ENCODE results near the gene DNAJC28.
"Not testable (repeated sequence)": the region's sequence is repeated elsewhere in the genome, so short reads cannot be mapped to it uniquely, and the experiment has no call there.

DNAJC28 gene, protein sequence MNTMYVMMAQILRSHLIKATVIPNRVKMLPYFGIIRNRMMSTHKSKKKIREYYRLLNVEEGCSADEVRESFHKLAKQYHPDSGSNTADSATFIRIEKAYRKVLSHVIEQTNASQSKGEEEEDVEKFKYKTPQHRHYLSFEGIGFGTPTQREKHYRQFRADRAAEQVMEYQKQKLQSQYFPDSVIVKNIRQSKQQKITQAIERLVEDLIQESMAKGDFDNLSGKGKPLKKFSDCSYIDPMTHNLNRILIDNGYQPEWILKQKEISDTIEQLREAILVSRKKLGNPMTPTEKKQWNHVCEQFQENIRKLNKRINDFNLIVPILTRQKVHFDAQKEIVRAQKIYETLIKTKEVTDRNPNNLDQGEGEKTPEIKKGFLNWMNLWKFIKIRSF

GRCh38 chr21:33491373-33492102 is at the start of gene DNAJC28:
DNAJC28 (minus strand) TSS chr21:33491716; CDS start chr21:33489393, 2,323 bp downstream.
- DNase-seq (ENCODE audit: low read depth in 2 of 3, low spot score in 1 of 3) = peak; percentile 85 to 92 (median 90)

DNA sequence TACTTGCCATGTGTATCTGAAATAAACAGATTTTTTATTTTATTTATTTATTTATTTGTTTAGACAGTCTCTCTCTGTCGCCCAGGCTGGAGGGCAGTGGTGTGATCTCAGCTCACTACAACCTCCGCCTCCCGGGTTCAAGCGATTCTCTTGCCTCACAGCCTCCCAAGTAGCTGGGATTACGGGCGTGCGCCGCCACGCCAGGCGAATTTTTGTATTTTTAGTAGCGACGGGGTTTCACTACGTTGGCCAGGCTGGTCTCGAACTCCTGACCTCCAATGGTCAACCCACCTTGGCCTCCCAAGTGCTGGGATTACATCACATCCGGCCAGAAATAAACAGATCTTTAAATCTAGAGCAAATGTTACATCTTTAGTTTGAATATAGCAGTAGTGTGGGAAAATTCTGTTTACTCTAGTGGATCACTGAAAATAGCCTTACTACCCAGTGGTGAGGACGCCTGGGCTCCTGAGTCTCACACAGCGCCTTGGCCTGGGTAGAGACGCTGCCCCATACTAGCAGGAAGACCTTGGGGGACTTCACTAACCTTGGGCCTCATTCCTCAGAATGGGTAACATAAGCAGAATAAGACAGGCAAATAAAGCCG is 49.7 kb upstream of the DNAJC28 start:
- DNase-seq (ENCODE audit: low read depth in 2 of 3, low spot score in 1 of 3) = peak in 1 of 3 donors; percentile 15

DNA sequence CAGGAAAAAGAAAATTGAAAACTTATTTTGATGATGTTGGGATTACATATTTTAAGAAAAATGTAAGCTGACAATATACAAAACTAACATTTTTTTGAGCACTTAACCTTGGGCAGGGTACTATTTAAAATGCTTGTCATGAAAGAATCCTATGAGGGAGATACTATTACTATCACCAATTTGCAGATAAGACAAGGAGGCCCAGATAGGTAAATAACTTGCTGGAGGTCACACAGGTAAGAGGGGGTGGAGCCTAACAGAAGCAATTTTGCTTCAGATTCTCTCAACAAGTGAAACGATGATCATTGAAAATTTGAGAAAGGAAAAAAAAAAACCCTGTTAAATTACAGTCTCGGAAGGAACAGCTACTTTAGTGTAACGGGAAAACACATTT is 49.2 kb upstream of the DNAJC28 start:
- no peak for DNase-seq (ENCODE audit: low read depth in 2 of 3, low spot score in 1 of 3)

GRCh38 chr21:33539616-33540015 is 48.1 kb upstream of the DNAJC28 start:
- DNase-seq (ENCODE audit: low read depth in 2 of 3, low spot score in 1 of 3) = no peak

GRCh38 chr21:33537212-33537611 is 45.7 kb upstream of the DNAJC28 start:
- no peak for DNase-seq (ENCODE audit: low read depth in 2 of 3, low spot score in 1 of 3)

- no peak for DNase-seq (ENCODE audit: low read depth in 2 of 3, low spot score in 1 of 3)
These were observed 39.5 kb upstream of the DNAJC28 start for GRCh38 chr21:33531007-33531406.

- no peak for DNase-seq (ENCODE audit: low read depth in 2 of 3, low spot score in 1 of 3)
These were observed 31.4 kb upstream of the DNAJC28 start for GRCh38 chr21:33522953-33523349.

DNA sequence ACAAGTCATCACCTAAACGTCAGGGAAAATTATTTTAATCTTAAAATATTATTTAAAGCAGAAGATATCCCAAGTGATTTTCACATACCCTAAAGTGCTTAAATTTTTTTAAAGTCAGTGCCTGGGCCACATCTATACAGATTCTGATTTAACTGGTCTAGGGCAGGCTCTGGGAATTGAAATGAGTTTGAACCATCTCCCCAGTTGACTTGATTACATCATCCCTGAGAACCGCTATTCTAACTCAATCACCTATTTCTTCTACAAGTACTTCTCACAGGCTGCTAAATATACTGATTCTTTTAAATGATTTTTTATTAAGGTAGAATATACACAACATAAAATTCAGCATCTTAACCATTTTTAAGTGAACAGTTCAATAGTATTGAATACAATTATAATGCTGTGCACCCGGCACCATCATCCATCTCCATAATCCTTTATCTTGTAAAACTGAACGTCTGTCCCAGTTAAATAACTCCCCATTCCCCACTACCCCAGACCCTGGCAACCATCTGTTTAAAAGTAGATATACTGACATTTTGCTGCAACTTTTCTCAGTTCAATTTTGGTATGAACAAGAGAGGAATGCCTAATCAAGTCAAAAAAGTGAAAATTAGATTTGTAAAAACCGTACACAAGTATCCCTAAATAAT is 30.9 kb upstream of the DNAJC28 start:
- no peak for DNase-seq (ENCODE audit: low read depth in 2 of 3, low spot score in 1 of 3)

DNA sequence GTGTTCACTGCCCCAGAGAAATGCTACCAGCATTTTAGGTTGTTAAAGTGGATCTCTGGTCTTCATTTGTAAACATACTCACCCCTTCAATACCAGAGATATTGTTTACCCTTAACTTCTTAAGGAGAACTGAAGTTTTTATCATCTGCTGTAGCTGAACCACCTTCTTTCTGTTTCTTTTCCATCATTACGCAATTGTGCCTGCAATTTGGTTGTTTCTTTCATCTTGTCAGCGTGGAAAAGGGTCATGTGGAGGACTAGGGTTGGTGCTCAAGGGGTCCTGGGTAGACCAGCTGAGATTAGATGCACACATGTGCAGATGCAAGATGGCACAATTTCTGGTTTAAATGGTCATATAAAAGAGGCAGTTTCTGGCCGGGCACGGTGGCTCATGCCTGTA is 27.4 kb upstream of the DNAJC28 start:
- no peak for DNase-seq (ENCODE audit: low read depth in 2 of 3, low spot score in 1 of 3)

DNA sequence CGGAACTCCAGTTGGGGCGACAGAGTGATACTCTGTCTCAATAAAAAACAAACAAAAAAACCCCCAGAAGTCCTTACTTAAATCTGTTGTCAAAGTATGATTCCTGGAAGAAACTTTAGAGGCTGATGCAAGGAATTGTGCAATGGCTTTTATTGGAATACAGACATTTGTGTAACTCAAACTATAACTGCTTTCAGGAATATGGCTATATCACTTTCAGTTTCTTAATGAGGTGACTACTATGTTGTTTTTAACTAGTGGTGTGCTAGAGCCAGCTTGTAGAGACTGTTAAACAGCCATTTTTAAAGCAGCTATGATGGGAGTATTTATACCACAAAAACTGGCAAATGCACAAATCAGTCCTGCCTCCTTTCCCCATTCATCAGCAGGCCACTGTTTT is 22.7 kb upstream of the DNAJC28 start:
- DNase-seq (ENCODE audit: low read depth in 2 of 3, low spot score in 1 of 3) = no peak

DNA sequence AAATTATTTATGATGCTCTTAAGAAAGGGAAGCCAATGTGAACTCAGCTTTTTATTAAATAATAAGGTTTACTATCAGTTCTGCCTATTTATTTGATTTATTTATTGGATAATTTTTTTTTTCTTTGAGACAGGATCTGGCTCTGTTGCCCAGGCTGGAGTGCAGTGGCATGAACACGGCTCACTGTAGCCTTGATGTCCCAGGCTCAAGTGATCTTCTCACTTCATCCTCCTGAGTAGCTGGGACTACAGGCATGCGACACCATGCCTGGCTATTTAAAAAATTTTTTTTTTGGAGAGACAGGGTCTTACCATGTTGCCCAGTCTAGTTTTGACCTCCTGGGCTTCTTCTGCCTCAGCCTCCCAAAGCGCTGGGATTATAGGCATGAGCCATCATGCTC is 21.0 kb upstream of the DNAJC28 start:
- no peak for DNase-seq (ENCODE audit: low read depth in 2 of 3, low spot score in 1 of 3)

DNA sequence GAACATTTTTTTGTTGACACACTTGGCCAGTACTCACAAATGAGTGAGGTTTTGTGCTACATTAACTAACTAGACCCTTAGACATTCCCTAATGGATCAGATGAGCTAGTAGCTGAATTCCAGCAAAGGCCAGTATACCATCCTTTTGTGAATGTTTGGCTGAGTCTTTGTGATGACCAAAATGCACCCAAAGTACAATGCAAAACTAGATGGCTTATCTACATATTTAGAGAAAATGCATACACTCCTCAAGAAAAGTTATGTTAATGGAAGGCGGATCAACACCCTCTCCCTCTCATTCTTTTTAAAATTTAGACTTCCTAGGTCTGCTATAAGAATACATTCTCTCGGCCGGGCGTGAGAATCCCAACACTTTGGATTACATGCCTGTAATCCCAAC is 20.1 kb upstream of the DNAJC28 start:
- no peak for DNase-seq (ENCODE audit: low read depth in 2 of 3, low spot score in 1 of 3)

GRCh38 chr21:33510826-33511225 is 19.3 kb upstream of the DNAJC28 start:
- no peak for DNase-seq (ENCODE audit: low read depth in 2 of 3, low spot score in 1 of 3)

DNA sequence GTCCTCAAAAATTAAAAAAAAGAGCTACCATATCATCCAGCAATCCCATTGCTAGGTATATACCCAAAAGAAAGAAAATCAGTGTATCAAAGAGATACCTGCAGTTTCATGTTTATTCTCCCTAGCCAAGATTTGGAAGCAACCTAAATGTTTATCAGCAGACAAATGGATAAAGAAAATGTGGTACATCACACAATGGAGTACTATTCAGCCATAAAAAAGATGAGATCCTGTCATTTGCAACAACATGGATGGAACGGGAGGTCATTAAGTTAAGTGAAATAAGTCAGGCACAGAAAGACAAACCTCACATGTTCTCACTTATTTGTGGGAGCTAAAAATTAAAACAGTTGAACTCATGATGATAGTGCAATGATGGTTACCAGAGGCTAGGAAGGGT is 15.5 kb upstream of the DNAJC28 start:
- not testable (repeated sequence) for DNase-seq (ENCODE audit: low read depth in 2 of 3, low spot score in 1 of 3)

DNA sequence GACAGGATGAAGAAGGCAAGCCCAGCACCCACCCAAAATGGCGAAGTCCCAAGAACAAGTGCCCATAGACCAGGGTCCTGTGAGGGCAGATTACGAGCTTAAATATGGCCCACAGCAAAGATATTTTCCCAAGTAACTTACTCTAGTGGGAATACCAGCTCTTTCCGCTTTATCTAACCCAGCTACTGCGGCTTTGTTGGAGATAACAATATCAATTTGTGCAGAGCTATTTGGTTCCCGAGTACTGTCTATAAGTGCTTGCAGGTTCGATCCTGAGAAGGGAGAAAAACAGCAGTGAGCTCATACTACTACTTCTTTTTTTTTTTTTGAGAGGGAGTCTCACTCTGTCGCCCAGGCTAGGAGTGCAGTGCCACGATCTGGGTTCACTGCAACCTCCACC is 14.3 kb upstream of the DNAJC28 start:
- no peak for DNase-seq (ENCODE audit: low read depth in 2 of 3, low spot score in 1 of 3)

DNA sequence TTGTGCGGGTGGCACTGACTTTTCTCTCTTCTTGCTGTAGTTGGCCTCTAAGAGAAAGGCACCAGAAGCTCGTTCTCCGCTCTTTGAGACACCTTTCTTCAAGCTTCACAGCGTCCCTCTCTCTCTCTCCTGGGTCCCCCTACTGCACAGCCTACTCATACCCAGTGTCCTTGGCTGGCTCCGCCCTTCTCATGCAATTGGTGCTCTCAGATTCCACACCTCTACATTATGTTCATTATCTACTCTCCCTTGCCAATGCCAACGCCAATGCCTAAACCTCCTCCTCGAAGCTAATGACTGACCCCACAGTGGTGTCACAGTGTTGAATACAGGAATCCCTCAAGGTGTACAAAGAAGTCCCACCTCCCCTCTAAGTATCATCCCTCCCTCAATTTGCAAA is 4.8 kb upstream of the DNAJC28 start:
- no peak for DNase-seq (ENCODE audit: low read depth in 2 of 3, low spot score in 1 of 3)

- no peak for DNase-seq (ENCODE audit: low read depth in 2 of 3, low spot score in 1 of 3)
These were observed 4.2 kb upstream of the DNAJC28 start for GRCh38 chr21:33495743-33496142.

DNA sequence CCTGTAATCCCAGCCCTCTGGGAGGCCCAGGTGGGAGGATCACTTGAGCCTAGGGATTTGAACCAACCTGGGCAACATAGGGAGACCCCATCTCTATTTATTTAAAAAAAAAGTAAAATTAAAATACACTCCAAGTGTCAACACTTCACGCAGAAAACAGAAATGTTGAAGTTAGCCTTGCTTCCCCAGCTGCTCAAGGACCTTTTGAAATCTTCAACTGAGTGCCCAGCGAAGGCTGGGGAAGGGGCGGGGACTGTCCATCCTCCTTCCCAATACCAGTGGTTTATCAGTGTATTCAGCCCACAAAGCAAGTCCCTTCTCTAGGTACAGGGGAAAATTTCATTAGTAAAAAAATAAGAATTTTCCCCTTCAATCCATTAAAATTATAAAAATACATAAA is 2.2 kb upstream of the DNAJC28 start:
- no peak for DNase-seq (ENCODE audit: low read depth in 2 of 3, low spot score in 1 of 3)

- no peak for DNase-seq (ENCODE audit: low read depth in 2 of 3, low spot score in 1 of 3)
These were observed 1.1 kb upstream of the DNAJC28 start for GRCh38 chr21:33492571-33492970.

DNA sequence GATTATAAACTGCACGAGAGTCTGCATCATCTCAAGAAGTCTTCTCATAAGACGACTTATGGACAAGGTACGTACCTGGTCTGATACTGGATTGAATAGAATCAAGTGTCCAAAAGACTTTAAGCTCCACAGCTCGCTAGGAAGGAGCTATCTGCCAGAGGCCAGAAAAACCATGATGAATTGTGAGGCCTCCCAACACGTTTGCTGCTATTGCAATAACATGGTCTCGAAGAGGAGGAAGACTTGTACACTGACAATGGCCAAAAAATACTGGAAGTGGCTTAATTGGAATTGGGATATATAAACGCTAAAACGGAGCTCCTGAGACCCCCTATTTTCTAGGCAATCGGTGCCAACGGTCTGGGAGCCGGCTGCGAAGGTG is 534 bp downstream of the DNAJC28 start:
- no peak for DNase-seq (ENCODE audit: low read depth in 2 of 3, low spot score in 1 of 3)

DNA sequence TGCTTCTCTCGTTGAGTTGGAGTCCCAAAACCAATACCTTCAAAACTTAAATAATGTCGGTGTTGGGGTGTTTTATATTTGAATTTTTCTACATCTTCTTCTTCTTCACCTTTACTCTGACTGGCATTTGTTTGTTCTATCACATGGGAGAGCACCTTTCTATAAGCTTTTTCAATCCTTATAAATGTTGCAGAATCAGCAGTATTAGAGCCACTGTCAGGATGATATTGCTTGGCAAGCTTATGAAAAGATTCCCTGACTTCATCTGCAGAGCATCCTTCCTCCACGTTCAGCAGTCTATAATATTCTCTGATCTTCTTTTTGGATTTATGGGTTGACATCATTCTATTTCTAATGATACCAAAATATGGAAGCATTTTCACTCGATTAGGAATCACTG is 2.6 kb downstream of the DNAJC28 start:
- DNase-seq (ENCODE audit: low read depth in 2 of 3, low spot score in 1 of 3) = no peak

DNA sequence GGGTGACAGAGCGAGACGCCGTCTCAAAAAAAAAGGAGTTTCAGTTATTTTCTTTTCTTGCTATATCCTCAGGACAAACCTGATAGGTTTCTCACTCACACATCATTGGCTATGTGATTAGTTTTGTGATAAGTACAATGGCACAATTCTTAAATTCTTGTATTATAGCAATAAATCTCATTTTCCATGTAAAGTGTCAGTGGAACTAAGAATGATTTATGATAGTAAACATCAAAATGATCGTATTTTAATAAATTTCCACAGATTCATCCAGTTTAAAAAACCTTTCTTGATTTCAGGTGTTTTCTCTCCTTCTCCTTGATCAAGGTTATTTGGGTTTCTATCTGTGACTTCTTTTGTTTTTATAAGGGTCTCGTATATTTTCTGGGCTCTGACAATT is 3.5 kb downstream of the DNAJC28 start:
- DNase-seq (ENCODE audit: low read depth in 2 of 3, low spot score in 1 of 3) = no peak
